Coronary artery (tissue), 2 donors: Measurements from ENCODE around the gene GALNTL6.

ENCODE experiments used
- DNase-seq: peaks from one replicate; pipeline ENCODE4 v3.0.0-alpha.2; 2017; ENCODE audit warnings: low spot score
- H3K27ac ChIP-seq, 2 donors: fragments of 200-600 bp; sonication (generic); one replicate each; pipeline ENCODE4 v1.5.1; 2016 to 2019
- H3K4me3 ChIP-seq: fragments of 200-600 bp; sonication (generic); 2 replicates; pipeline ENCODE4 v1.5.1; 2016; ENCODE audit warnings: mild to moderate bottlenecking, moderate library complexity
- CTCF ChIP-seq: fragments of 200-600 bp; sonication (generic); IDR thresholded peaks from one replicate; pipeline ENCODE4 v1.5.1; 2019; ENCODE audit warnings: antibody characterized with exemption

The GALNTL6 gene

GRCh38 chr4:172705565-172705964 is 892.4 kb downstream of the GALNTL6 start:
- DNase-seq, result no peak
- no peak for TF ChIP-seq CTCF

GRCh38 chr4:172706000-172706399 is 892.8 kb downstream of the GALNTL6 start:
- DNase-seq, result no peak
- no peak overlapping the region for H3K4me3 ChIP-seq
- no peak for TF ChIP-seq CTCF
- H3K27ac ChIP-seq, result no peak overlapping the region

More at GRCh38 chr4:172705565-172705964, 892.4 kb downstream of the GALNTL6 start:
- Histone ChIP-seq H3K4me3 (no peak overlapping the region), H3K27ac (no peak overlapping the region)

GRCh38 chr4:172707622-172708021 is 894.4 kb downstream of the GALNTL6 start:
- no peak overlapping the region for H3K27ac ChIP-seq
- no peak overlapping the region for H3K4me3 ChIP-seq
- no peak for TF ChIP-seq CTCF
- no peak for DNase-seq

GRCh38 chr4:172708184-172708583 is 895.0 kb downstream of the GALNTL6 start:
- DNase-seq, result no peak

GRCh38 chr4:172709376-172709775 is 896.2 kb downstream of the GALNTL6 start:
- DNase-seq, result no peak
- no peak overlapping the region for H3K4me3 ChIP-seq
- no peak overlapping the region for H3K27ac ChIP-seq
- TF ChIP-seq CTCF, result no peak

More at GRCh38 chr4:172708184-172708583, 895.0 kb downstream of the GALNTL6 start:
- Histone ChIP-seq H3K4me3 (no peak overlapping the region), H3K27ac (no peak overlapping the region)
- no peak for TF ChIP-seq CTCF

GRCh38 chr4:172716291-172716690 is 903.1 kb downstream of the GALNTL6 start:
- no peak for TF ChIP-seq CTCF
- no peak for DNase-seq

GRCh38 chr4:172721659-172722058 is 908.5 kb downstream of the GALNTL6 start:
- Histone ChIP-seq H3K27ac (no peak overlapping the region), H3K4me3 (no peak overlapping the region)
- no peak for DNase-seq
- TF ChIP-seq CTCF, result no peak

More at GRCh38 chr4:172716291-172716690, 903.1 kb downstream of the GALNTL6 start:
- H3K27ac ChIP-seq, result no peak overlapping the region
- H3K4me3 ChIP-seq, result no peak overlapping the region
